GM18870 (cell line): ENCODE measurements around the gene CPA4.
"Not testable (repeated sequence)": the region's sequence is repeated elsewhere in the genome, so short reads cannot be mapped to it uniquely, and the experiment has no call there.

Experiments
- ATAC-seq: cut with Tn5 transposase; IDR thresholded peaks from one replicate; pipeline ENCODE4 v1.9.1; 2021; ENCODE audit warnings: moderate library complexity; ENCODE audit not compliant: unreplicated experiment

Gene CPA4

DNA sequence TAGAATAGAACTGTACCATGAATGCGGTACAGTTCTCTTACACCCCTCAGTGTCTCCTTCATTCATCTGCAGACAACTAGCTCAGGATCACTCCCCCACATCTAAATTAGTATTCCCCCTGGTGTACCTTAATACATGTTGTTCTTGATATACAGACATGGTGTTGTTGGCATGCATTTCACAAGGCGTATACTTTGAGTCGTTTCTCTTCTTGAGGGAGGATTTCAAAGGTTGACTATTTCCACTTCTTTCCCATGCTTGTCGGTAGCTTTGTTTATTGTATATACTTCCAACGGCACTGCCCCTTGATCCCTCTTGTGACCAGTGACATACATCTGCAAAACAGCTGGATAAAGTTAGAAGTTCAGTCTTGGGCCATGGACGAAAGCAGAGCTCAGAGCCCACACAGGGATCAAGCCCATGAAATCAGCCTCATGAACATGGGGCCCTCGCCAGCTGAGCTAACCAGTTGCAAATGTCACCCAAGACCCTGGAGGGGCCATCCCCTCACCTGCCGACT, 8.6 kb downstream of the CPA4 start:
- ATAC-seq: no peak

DNA sequence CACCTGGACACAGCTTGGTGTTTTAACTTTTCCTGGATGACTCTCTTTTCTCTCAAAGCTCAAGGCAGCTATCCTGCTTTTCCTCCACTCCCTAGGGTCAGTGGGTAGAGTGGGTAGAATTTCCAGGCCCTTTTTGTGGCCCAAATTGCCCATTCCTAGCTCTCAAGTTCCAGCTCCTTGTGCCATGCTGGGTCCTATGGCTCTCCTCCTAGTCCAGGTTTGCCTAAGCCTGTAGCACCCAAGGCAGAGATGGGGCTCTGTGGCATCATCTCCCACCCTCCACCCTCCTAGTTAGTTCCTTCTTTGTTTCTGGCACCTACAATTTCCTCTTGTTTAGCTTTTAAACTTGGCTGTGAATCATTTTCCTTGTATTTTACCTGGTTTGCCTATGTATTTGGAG, 9.7 kb downstream of the CPA4 start:
- no peak for ATAC-seq

DNA sequence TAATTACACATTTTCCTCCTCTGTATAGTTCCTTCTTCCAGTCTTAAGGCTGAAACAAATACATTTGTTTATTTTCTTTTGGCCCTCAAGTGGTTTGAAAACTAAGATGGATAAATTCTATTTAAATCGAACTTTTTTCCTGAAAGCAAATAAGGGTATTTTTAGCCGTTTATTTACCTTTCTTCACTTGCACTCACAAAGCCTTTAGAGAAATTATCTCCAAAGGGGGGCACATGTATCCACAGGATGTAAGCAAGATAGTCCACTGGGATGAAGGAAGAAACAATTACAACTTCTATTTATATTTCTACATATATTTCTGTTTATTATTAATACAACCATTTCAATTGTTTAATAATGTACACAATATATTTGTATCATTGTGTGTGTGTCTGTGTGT, 10.2 kb downstream of the CPA4 start:
- no peak for ATAC-seq

DNA sequence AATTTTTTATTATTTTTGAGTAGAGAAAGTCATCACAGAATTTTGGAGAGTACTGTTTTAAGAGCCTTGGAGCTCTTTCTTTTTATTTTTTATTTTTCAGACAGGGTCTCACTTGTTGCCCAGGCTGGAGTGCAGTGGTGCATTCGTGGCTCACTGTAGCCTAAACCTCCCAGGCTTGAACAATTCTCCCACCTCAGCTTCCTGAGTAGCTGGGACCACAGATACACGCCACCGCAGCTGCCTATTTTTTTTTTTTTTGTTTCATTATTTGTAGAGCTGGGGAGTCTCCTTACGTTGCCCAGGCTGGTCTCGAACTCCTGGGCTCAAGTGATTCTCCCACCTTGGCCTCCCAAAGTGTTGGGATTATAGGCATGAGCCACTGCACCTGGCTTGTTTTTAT, 10.6 kb downstream of the CPA4 start:
- ATAC-seq: no peak

DNA sequence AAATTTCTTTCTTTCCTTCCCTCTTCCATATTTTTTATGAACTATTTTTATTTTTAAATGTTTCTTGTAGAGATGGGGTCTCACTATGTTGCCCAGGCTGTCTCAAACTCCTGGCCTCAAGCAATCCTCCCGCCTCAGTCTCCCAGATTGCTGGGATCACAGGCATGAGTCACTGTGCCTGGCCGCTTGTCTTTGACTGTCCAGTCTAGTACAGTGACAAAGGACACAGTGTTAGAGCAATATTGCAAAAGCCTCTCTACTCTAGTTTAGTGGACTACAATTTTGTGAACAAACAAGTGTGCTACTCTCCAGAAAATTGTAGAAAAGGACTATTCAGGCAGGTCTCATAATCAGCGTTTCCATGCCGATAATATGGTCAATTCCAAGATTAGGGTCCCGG, 11.0 kb downstream of the CPA4 start:
- ATAC-seq: no peak

DNA sequence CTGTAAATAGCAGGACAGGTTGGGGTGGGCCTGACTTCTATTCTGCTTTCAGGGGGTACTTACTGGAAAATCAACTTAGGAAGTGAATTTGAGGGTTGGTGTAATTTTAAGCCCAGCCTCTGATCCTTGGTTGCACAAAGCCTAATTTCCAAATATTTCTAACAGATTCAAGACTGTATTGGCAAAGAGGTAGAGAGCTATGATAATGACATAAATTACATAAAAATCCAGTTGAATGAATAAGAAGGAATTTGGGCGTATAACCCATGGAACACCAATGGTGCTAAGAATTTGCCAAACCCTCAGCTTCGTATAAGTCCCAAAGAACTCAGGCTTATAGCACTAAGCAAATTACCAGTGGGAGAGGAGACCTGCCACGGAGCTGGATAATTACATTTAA, 11.9 kb downstream of the CPA4 start:
- no peak for ATAC-seq

DNA sequence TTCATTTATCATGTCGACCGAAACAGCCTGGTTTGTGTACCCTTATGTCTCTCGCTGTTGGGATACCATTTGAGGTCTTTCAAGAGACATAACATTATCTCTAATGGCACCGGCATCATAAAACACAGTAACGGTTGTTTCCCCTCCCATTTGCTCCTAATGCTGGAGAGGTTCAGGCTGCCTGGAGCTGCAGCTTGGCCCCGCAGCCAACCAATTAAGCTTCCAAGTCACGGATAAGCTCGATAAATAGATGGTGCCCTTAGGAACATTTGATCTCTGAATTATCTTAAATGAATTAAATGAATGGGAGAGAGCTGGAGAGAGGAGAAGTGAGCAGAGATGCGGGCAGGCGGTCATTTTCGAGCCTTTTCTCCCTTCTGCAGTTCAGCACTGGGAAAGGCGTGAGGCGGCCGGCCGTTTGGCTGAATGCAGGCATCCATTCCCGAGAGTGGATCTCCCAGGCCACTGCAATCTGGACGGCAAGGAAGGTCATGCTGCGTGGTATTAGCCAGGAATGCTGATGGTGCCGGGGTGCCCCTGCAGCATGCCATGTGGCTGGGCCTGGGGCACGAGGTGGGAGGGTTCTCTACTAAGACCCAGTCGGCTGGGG, 12.6 kb downstream of the CPA4 start:
- ATAC-seq: no peak

DNA sequence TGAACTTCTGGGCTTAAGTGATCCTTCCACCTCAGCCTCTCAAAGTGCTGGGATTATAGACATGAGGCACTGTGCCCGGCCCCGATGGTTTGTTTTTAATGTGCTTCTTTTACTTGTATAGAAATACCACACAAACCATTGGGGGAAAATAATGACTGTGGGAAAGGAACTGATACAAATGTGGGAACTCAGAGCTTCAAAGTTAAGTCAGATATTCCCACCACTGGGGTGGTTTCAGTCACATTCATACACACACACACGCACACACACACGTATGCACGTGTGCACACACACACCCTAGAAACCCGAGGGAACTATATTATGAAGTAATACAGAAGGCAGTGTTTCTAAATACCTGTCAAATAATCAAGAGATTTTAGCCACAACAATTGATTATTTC, 17.0 kb downstream of the CPA4 start:
- no peak for ATAC-seq

DNA sequence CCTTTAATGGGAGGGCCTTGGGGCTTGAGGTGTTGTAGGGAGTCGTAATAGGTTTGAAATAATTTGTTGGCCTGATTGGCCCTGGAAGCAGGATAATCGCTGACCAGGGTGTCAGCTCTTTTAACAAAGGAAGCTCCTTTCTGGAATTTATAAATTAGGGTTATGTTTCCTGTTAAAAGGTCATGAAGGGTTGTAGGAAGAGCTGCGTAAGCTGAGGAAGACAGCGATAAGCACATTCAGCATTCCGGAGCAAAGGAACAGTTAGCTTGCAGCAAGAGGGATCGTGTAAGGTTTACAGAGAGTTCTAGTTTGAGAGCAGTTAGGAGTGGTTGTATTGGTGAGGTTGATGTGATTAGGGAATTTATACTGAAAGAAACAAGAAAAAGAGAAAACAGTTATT, 21.3 kb downstream of the CPA4 start:
- ATAC-seq: no peak

DNA sequence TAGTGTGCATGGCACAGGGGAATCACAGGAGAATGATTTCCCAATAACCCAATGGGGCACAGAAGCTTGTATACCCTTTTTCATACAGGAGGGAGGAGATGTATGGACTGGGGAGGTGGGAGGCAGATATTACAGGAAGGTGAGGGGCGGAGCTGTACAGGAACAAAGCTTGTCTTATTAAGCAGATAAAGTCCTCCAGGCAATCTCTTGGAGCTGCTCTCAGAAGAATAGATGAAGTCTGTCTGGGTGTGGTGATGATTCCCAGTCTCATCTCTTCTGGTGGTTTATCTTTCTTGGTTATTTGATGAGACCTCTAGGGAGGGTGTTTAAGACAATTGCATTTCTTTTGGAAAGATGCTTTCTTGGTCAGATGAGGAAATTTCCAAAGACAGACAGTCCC, 26.6 kb downstream of the CPA4 start:
- ATAC-seq: no peak

DNA sequence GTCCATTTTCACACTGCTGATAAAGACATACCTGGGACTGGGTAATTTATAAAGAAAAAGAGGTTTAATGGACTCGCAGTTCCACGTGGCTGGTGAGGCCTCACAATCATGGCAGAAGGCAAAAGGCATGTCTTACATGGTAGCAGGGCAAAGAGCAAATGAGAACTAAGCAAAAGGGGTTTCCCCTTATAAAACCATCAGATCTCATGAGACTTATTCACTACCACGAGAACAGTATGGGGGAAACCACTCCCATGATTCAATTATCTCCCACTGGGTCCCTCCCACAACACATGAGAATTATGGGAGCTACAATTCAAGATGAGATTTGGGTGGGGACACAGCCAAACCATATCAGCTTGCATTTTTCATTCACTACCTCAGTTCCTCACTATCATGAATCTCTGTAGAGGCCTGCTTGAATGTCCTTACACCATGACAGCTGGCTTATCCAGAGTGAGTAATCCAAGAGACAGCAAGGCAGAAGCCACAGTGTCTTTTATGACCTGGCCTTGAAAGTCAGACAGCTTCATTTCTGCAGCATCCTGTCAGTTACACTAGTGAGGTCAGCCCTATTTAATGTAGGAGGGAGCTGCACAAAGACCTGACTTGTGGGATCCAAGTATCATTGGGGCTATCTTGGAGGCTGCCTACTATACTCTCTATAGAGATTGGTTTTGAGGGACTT, 28.7 kb downstream of the CPA4 start:
- ATAC-seq: not testable (repeated sequence)

DNA sequence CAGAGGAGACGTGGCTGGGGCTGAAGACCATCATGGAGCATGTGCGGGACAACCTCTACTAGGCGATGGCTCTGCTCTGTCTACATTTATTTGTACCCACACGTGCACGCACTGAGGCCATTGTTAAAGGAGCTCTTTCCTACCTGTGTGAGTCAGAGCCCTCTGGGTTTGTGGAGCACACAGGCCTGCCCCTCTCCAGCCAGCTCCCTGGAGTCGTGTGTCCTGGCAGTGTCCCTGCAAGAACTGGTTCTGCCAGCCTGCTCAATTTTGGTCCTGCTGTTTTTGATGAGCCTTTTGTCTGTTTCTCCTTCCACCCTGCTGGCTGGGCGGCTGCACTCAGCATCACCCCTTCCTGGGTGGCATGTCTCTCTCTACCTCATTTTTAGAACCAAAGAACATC, 29.7 kb downstream of the CPA4 start:
- ATAC-seq: no peak

DNA sequence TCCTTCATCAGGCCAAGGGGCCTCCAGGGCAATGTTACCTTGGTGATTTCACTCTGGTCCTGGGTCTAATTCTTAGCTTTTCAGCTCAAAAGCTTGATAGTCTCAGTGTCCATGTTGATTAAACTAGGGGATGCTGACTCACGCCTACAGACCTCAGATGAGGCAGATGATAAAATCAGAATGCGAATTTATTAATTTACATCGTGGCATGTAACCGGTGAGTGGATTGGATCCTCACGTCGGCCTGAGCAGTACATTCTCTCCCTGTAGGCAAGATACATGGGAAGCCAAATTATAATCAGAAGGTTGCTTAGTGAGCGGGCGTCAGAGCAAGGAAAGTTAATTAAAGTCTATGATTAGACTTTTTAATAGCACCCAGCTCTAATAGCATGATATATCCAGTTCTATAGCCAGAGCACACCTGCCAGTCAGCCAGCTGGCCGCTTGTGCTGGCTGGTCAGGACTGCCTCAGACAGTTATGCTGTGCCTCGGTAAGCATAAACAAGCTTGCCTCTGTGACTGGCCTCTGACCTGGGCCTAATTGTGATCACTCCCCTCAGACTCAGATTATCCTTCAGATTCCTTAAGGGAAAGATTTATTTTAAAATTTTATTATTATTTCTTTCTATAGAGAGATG, 31.5 kb downstream of the CPA4 start:
- no peak for ATAC-seq

DNA sequence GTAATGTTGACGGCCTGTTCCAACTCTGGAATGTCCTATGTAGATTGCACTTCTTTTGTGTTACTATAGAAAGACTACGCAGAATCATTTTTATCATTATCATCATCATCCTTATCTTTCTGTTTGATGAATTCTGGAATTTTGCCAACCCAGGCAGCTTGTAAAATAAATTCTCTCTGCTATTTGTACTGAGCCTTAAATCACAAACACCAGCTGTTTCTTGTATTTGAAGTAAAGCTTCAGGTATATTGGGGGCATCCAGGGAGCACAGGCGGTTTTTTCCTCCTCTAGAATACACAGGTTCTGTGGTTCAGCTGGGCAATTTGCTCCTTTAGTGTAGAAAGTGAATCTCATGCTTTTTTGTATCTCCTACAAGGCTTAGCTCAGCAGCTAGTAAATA, 36.7 kb downstream of the CPA4 start:
- no peak for ATAC-seq

DNA sequence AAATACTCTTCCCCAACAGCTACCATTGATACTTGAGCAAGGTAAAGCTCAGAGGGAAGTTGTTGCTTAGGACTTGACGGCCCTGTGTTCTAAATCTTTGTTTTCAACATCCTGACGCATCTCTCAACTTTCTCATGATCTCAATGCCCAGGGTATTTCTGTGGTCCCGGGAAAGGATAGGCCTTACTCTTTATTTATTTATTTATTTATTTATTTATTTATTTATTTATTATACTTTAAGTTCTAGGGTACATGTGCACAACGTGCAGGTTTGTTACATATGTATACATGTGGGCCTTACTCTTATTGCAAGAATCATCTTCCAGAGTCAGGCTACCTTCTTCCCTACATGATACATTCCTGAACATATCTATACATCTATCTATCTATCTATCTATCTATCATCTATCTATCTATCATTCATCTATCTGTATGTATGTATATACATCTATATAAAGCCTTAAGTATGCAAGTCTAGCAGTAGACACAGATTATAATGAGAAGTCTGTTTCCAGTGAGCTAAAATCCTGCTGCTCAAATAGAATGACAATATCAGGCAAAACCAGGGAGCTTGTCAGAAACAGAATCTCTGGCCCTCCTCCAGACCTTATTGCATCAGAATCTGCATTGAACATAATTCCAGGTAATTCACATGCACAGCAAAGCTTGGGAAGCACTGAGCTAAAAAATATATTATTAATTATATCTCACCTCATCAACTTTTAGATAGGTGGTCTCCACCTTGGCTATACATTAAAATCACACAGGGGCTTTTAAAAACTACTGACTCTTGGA, 39.5 kb downstream of the CPA4 start:
- ATAC-seq: no peak

DNA sequence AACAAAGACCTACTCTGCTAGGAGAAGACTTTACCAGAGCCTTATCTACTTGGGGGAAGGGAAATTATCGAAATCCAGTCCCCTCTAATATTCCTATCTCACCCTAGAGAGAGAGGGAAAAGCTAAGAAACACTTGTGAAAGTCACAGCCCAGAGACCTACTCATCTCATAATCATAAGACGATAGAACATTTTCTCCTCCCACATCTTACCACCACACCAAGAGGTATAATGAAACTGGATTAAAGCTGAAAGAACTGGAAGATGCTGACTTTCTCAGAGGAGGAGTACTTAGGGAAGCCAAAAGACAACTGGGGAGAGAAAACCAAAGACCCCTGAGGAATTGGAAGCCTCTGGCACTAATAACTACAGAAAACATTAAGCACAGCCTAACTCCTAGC, 40.9 kb downstream of the CPA4 start:
- ATAC-seq: no peak

DNA sequence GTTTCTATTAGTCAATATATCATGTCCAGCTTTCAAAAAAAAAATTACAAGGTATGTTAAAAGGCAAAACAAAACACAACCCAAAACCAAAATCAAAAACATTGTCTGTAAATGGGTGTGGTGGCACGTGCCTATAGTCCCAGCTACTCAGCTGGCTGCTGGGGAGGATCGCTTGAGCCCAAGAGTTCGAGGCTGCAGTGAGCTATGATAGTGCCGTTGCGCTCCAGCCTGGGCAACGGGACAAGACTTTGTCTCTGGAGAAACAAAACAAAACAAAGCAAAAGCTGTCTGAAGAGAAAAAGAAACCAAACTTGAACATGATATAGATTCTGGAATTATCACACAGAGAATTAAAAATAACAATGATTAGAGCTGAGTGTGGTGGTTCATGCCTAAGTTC, 41.3 kb downstream of the CPA4 start:
- no peak for ATAC-seq

DNA sequence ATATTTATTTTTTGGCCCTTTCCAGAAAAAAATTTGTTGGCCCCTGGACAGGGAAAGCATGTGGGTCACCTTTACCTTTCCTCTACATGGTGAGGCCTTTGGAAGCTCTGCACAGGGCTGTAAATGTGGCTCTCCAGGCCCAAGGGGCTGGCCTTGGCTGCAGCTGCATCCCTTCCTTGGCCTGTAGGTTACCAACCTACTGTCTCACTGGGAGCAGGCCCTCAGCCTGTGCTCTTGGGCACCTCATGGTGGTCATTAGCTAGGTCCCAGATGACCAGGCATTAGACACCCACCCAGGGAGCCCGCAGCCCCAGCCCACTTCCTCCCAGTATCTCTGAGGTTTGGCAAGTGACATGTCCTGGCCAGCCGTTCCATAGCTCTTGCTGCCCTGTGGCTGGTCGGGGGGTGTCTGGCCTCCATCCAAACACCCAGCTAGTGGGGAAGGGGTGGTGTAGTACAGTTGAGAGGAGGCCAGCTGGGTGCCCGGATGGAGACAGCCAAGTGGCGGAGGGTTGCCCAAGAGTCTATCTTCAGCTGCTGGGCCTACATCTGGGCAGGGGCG, 44.5 kb downstream of the CPA4 start:
- ATAC-seq: no peak

DNA sequence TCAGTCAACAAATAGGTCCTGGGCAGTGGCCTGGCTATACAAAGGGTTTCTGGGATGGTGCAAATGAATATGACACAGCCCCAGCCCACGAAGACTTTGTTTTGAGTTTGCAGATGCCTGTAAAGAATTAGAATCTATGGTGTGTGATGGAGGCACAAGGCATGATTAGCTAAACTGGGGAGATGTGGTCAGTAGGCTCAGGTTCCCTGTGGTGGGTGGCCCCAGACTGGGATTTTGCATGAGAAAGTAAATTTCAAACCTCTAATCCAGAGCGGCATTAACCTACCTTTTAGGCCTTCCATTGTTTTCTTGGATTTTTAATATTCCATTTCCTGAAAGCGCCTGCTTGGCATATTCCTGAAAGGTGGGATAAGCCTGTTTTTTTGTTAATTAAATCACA, 45.3 kb downstream of the CPA4 start:
- no peak for ATAC-seq

DNA sequence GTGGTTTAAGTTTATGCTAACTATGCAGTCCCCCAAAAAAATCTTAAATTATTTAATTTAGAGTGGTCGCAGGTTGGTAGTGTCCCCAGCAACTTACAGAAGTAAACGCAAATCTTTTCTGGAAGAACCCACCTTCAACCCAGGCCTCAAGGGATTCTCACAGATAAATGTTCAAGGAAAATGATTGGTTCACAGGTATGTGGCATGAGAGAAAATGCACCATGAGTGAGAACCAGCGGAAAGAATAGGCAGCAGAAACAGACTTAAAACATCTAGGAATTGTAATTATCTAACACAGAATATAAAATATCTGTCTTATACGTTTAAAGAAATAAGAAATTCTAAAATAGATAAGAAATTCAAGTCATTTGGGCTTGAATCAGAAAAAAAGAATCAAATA, 48.9 kb downstream of the CPA4 start:
- ATAC-seq: no peak

DNA sequence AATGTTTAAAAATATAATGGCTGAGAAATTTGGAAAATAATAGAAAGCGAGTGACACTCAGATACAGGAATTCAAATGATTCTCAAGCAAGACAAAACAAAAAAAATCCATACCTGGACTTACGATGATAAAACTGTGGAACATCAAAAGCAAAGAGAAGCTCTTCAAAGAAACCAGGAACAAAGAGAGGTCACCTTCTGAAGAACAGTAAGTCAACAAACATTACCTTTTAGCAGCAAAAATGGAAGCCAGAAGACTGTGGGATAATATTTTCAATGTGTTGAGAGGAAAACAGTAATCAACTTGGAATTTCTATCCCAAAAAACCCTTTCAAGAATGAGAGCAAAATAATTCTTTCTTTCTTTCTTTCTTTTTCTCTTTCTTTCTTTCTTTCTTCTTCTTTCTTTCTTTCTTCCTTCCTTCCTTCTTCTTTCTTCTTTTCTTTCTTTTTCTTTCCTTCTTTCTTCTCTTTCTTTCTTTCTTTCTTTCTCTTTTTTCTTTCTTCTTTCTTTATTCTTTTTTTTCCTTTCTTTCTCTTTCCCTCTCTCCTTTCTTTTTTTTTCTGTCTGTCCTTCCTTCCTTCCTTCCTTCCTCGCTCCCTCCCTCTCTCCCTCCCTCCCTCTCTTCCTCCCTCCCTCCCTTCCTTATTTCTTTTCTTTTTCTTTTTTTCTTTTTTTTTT, 49.9 kb downstream of the CPA4 start:
- no peak for ATAC-seq
